Endometrium (tissue), 2 donors: ENCODE data around the gene TCP11L2.
"Not testable (repeated sequence)": the region's sequence is repeated elsewhere in the genome, so short reads cannot be mapped to it uniquely, and the experiment has no call there.

Experiments
- FAIRE-seq: peaks from 2 replicates; lab custom pipeline; 2012; peaks lifted over from hg19 to GRCh38; lab: Jason Lieb, UNC
- donor health status: control.
- donor health status: control.

Gene TCP11L2

GRCh38 chr12:106284358-106285105, 18.0 kb upstream of the TCP11L2 start:
- FAIRE-seq = no peak

GRCh38 chr12:106285982-106286381, 16.6 kb upstream of the TCP11L2 start:
- FAIRE-seq = no peak

DNA sequence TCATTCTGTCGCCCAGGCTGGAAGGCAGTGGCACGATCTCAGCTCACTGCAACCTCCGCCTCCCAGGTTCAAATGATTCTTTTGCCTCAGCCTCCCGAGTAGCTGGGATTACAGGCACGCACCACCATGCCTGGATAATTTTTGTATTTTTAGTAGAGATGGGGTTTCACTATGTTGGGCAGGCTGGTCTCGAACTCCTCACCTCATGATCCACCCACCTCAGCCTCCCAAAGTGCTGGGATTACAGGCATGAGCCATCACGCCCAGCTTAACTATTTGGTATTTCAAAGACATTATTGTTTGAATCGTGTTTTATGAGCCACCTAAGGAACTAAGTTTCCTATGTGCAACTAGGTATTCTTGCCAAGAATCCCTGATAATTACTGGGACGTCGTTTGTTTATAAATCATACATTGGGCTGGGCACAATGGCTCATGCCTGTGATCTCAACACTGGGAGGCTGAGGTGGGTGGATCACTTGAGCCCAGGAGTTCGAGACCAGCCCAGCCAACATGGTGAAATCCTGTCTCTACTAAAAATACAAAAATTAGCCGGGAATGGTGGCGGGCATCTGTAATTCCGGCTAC, 15.9 kb upstream of the TCP11L2 start:
- not testable (repeated sequence) for FAIRE-seq

DNA sequence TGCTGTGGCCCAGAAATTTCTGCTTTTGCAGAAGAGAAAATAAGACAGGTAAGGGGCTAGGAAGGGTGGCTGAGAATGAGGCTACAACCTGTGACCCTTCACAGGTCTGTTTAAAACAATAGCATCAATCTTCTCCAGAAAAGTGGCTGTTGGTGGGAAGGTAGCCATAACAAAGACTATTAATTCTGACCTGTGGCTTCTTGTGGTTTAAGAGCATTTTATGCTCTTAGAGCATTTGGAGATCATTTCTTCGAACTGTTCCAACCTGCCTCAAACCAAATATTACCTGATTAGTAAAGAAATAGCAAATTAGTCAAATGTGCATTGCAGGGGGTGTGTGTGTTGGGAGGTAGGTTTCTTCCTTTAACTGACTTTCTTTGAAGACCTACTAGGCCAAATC, 15.2 kb upstream of the TCP11L2 start:
- no peak for FAIRE-seq

DNA sequence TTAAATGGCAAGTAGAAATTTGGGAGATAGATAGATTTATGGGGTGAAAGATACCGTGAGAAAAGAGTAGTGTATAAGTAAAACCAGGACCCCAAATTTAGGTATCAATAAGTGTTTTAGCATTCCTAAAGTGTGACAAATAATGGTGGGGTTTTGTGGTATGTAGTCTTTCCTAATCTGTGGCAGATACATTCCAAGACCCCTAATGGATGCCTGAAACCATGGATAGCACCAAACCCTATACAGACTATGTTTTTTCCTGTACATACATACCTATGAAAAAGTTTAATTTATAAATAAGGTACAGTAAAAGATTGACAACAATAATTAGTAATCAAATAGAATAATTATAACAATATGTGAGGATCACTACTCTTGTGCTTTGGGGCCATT, 14.4 kb upstream of the TCP11L2 start:
- FAIRE-seq = no peak

DNA sequence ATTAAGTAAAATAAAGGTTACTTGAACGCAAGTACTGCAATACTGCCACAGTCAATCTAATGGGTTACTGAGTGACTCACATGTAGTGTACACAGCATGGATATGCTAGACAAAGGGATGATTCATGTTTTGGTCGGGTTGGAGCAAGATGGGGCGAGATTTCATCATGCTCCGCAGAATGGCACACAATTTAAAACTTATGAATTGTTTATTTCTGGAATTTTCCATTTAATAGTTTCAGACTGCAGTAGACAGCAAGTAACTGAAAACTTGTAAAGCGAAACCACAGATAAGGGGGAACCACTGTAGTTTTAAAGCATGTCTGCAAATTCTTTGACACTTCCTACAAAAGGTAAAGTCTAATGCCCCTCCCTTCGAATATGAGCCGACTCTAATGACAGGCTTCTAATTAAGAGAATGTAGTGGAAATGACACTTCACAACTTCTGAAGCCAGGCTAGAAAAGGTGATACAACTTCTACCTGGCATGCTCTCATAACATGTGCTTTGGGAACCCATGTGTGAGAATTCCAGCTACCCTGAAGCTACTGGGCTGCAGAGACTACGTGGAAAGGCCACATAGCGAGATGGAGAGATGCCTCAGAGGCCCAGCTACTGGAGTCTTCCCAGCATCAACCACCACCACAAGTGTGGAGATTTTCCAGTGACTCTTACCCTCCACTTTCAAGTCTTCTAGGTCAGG, 13.9 kb upstream of the TCP11L2 start:
- no peak for FAIRE-seq

GRCh38 chr12:106289196-106289681, 13.3 kb upstream of the TCP11L2 start:
- FAIRE-seq = no peak

GRCh38 chr12:106290666-106291065, 11.9 kb upstream of the TCP11L2 start:
- FAIRE-seq = no peak

DNA sequence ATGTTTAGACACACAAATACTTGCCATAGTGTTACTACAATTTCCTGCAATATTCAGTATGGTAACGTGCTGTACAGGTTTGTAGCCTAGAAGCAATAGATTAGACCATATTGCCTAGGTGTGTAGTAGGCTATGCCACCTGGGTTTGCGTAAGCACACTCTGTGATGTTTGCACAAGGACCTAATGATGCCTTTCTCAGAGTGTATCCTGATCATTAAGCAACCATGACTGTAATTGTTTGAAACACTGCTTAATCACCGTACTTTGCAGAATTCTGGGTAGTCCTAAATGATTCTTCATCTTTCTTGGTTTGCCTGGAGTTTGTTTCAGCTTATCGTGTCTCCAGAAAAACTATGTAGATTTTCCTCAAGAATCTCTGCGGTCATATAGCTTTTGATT, 11.2 kb upstream of the TCP11L2 start:
- FAIRE-seq = no peak

DNA sequence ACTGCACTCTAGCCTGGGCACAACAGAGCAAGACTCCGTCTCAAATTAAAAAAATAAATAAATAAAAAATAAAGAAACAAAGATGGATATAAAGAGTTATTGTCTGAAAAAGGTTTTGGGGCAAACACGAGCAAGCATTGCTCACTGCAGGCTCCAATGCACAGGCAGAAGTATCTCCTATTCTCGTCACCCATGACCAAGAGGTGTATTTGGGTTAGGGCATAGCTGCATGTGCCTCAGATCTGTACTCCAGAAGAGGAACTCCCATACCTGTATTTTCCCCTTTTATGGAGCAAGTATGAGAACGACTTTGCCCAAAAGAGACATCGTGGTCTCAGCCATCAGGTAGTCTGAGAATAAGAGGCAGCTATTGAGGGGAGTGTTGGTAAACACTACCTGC, 10.2 kb upstream of the TCP11L2 start:
- no peak for FAIRE-seq

GRCh38 chr12:106296179-106296877, 6.2 kb upstream of the TCP11L2 start:
- FAIRE-seq = no peak

- FAIRE-seq = no peak
Measured at GRCh38 chr12:106297075-106297474, 5.5 kb upstream of the TCP11L2 start.

DNA sequence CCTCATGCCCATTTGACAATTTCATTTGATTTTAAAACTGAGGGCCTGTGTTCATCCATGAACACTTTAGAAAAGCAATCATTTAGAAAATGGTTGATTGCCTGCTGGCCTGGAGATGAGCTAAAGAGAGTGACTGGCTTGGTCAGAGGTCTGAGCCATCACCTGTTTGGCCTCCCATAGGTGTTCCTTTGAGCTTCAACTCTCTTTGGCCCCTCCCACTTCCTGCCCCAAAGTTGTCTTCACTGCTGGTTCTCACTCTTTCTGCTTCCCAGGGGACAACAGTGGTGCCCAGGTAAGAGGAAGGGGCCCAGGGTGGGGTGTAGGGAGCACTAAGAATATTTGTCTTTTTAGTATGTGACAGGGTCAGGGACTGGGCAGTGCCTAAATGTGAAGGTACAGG, 4.9 kb upstream of the TCP11L2 start:
- no peak for FAIRE-seq

GRCh38 chr12:106299202-106299774, 3.2 kb upstream of the TCP11L2 start:
- FAIRE-seq = no peak

GRCh38 chr12:106300761-106301160, 1.8 kb upstream of the TCP11L2 start:
- FAIRE-seq = no peak

- FAIRE-seq = no peak
Measured at GRCh38 chr12:106301241-106301610, 1.3 kb upstream of the TCP11L2 start.

DNA sequence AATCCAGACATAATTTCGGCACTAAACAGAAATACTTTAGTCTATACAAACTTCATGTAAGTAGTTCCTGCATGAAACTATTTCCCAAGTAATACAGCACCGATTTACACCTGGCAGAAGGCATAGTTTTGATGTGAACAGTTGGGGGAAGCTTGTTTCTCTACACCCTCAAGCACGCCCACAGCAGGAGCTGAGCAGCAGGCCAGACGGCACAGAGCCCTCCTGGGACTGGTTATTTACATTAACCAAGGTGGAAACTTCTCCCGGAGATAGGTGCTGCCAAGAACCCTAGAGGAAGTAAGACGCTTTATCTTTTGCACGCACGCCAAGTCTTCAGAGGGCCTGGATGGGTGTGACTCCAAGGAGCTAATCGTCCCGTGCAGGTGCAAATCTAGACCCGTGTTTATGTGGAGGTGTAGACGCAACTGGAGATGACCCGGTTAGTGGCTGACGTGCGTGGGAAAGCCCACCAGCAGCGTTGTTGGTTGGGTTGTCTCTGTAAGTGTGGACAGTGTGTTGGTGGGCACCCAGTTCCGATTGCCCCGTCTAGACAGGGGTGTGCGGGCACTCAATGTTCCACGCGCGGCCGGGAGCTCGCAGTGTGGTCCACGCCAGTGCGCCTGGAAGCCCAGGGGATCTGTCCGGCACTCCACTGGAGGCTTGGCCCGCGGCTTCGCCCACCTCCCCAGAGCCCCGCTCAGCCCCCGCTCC, 767 bp upstream of the TCP11L2 start:
- no peak for FAIRE-seq

DNA sequence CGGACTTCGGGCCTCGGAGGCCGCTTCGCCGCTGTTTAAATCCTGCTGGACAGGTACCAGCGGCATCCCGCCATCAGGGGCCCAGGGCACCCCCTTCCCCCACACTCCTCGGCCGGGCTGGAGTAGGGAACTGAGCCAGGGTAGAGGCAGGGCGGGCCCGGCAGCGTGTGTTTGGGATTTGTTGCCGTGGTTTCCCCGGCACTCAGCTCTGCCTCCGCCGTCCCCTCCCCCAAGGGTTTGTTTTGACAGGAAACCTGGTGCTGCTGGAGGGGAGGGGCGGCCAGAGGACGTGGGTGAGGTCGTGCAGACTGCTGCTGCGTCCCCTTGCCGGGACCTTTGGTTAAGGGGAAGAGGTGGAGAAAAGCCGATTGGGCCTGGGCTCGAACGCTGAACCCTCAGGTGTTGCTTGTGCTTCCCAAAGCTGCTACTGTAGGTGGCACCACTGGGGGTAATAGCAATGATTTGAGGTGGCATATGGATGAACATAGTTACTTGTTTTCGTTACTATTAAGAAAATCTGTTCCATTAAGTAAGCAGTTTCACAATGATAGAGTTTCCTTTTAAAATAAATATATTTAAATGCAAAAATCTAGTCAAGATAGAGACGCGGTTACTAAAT, 778 bp downstream of the TCP11L2 start:
- no peak for FAIRE-seq

GRCh38 chr12:106304001-106304421, 1.5 kb downstream of the TCP11L2 start:
- no peak for FAIRE-seq

DNA sequence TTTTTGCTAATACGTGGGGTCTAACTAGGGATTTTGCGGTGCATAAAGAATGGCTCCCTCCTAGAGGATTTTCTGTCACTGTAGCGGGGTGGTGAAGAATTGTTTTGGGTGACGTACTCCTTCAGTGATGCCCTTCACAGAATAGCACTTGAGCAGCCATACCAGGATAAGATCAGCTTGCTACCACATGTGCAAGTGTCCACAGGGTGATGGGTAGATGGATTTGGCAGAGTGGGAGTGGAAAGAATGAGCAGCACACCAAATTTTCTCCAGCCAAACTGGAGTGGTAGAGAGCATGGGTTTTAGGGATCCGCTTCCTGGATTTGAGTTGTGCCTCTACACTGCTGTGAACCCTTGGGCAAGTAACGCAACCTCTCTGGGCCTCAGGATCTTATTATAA, 2.3 kb downstream of the TCP11L2 start:
- FAIRE-seq = no peak

GRCh38 chr12:106305376-106305775, 2.8 kb downstream of the TCP11L2 start:
- no peak for FAIRE-seq
